ENCODE measurements around the gene UROC1. TPM values are rescaled to one million over a fixed set of nuclear protein-coding genes. Genes with fewer than 3 reads are reported as not detected.

The UROC1 gene
- total and polyA plus RNA-seq, 2 of the 4 experiments (the other 2 are of a cell fraction), result not detected

DNA sequence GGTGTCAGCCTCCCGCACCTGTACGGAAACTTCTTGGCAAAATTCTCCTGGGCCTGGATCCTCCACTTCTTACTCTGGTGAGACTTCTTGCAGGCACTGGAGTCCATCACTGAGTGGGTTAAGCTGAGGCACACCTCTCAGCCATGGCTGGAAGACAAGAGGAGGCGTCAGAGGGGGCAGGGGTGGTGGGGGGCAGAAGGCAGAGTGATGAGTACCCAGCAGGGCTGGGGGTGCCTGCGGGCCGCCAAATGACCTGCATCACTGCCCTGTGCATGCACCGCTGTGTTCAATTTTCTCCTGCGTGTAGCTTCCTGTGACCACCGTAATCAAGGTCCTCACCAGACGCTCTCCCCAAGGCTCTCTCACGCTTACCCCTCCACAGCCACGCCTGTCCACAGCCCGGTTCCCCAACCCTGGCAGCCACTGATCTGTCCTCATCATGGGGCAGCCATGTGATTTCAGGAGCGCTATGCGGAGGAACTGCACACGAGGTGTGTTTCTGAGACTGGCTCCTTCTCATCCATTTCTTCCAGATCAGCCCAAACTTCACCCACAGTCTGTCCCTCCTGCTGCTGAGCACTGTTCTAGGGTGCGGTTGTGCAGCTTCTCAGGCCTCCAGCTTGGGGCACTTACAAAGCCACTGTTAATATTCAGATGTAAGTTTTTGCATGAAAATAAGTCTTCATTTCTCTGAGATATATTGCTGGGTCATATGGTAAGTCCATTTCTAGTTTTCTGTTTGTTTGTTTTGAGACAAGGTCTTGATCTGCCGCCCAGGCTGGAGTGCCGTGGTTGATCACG lies 35.9 kb upstream of the UROC1 start:
- Histone ChIP-seq H3K9me3 (ENCODE audit: control insufficient read depth, insufficient read depth, low read length) (no peaks in the 10 kb centered on the region), H3K14ac (replicated peaks; ENCODE audit: low read depth, low read length) (no peak overlapping the region), H4K5ac (ENCODE audit: low read depth, low read length) (no peak overlapping the region), H3K4me3 (ENCODE audit: insufficient read depth, low read depth, low read length) (no peak overlapping the region), H3K36me3 (ENCODE audit: control insufficient read depth, insufficient read depth, low read length) (no peaks in the 10 kb centered on the region), H2AK9ac (replicated peaks; ENCODE audit: low read depth, low read length, poor library complexity) (no peak overlapping the region), H3K4ac (ENCODE audit: low read depth, low read length) (no peak overlapping the region), H3K9ac (ENCODE audit: low read depth, low read length) (no peak overlapping the region), H3K4me1 (ENCODE audit: control insufficient read depth, insufficient read depth, low read length) (no peaks in the 10 kb centered on the region), H3K9me1 (ENCODE audit: insufficient read depth, low read length) (no peaks in the 10 kb centered on the region), H2BK120ac (ENCODE audit: low read depth, low read length) (no peak overlapping the region), H2BK15ac (ENCODE audit: low read depth, low read length) (no peak overlapping the region), H4K8ac (ENCODE audit: low read depth in 2 of 2, low read length in 2 of 2) (no peak overlapping the region), H3K56ac (ENCODE audit: extremely low read depth, insufficient read depth, low read length) (no peak overlapping the region), H2AFZ (replicated peaks; ENCODE audit: low read length, poor library complexity) (no peak overlapping the region), H4K20me1 (ENCODE audit: insufficient read depth, low read length) (no peaks in the 10 kb centered on the region), H3K79me1 (ENCODE audit: low read depth in 1 of 2, low read length in 2 of 2) (no peaks in the 10 kb centered on the region), H2BK20ac (ENCODE audit: low read depth, low read length) (no peak overlapping the region), H3K4me2 (ENCODE audit: low read depth, low read length) (no peak overlapping the region), H3K18ac (ENCODE audit: low read depth, low read length) (no peak overlapping the region), H3K27ac (ENCODE audit: insufficient read depth, low read length) (no peak overlapping the region), H2BK5ac (ENCODE audit: low read depth, low read length, poor library complexity, severe bottlenecking) (no peak overlapping the region), H3K27me3 (ENCODE audit: control insufficient read depth, insufficient read depth, low read length) (peaks cover 14% of the 10 kb centered on the region; the same call in 1 of the 2 replicates), H3K23ac (ENCODE audit: low read depth, low read length) (no peak overlapping the region), H2AK5ac (ENCODE audit: low read depth, low read length) (no peak overlapping the region), H4K91ac (ENCODE audit: insufficient read depth, low read depth, low read length) (no peak overlapping the region)
- 81% methylated on average over 7 of the region's 19 CpGs; no CpG with 5 or more reads in 1 of the 2 experiments for WGBS, 2 experiments (ENCODE audit: extremely low coverage in 2 of 2, insufficient read length in 1 of 2)
- ChIA-PET POLR2A (ENCODE audit: unreplicated experiment) (no interaction called here), CTCF (interaction anchor here (0.6 kb wide), 1 partner anchor 40 kb away, joined by 3 read pairs; no protein-coding TSS in a partner anchor)
- DNase-seq, result no peak
- TF ChIP-seq, protein P1, sequence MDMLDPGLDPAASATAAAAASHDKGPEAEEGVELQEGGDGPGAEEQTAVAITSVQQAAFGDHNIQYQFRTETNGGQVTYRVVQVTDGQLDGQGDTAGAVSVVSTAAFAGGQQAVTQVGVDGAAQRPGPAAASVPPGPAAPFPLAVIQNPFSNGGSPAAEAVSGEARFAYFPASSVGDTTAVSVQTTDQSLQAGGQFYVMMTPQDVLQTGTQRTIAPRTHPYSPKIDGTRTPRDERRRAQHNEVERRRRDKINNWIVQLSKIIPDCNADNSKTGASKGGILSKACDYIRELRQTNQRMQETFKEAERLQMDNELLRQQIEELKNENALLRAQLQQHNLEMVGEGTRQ (IDR thresholded peaks at IDR 0.05; ENCODE audit: low read depth, low read length), result no peak
- TF ChIP-seq RFX5 (IDR thresholded peaks at IDR 0.05; ENCODE audit: low read depth, low read length) (no peak), CHD1 (IDR thresholded peaks at IDR 0.05; ENCODE audit: low read depth, low read length) (no peak), MXI1 (IDR thresholded peaks at IDR 0.05; ENCODE audit: borderline replicate concordance, low read depth, low read length) (no peak), RCOR1 (IDR thresholded peaks at IDR 0.05; ENCODE audit: insufficient replicate concordance, low read length) (no peak), MAFK (IDR thresholded peaks at IDR 0.05; ENCODE audit: low read depth, low read length) (no peak), NFE2L2 (IDR thresholded peaks at IDR 0.05; ENCODE audit: low read depth, low read length) (no peak), CEBPB (IDR thresholded peaks at IDR 0.05; ENCODE audit: low read depth, low read length) (no peak), BHLHE40 (IDR thresholded peaks at IDR 0.05; ENCODE audit: low read depth, low read length) (no peak), RAD21 (IDR thresholded peaks at IDR 0.05; ENCODE audit: low read length) (no peak), FOS (IDR thresholded peaks at IDR 0.05; ENCODE audit: low read depth, low read length) (no peak), MAZ (IDR thresholded peaks at IDR 0.05; ENCODE audit: borderline replicate concordance, low read depth, low read length) (no peak), SMC3 (IDR thresholded peaks at IDR 0.05; ENCODE audit: low read depth, low read length) (no peak)
- TF ChIP-seq, protein P2, sequence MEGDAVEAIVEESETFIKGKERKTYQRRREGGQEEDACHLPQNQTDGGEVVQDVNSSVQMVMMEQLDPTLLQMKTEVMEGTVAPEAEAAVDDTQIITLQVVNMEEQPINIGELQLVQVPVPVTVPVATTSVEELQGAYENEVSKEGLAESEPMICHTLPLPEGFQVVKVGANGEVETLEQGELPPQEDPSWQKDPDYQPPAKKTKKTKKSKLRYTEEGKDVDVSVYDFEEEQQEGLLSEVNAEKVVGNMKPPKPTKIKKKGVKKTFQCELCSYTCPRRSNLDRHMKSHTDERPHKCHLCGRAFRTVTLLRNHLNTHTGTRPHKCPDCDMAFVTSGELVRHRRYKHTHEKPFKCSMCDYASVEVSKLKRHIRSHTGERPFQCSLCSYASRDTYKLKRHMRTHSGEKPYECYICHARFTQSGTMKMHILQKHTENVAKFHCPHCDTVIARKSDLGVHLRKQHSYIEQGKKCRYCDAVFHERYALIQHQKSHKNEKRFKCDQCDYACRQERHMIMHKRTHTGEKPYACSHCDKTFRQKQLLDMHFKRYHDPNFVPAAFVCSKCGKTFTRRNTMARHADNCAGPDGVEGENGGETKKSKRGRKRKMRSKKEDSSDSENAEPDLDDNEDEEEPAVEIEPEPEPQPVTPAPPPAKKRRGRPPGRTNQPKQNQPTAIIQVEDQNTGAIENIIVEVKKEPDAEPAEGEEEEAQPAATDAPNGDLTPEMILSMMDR (conservative IDR thresholded peaks at IDR 0.05; ENCODE audit: low read depth, low read length), result no peak
- TF ChIP-seq, protein P3, sequence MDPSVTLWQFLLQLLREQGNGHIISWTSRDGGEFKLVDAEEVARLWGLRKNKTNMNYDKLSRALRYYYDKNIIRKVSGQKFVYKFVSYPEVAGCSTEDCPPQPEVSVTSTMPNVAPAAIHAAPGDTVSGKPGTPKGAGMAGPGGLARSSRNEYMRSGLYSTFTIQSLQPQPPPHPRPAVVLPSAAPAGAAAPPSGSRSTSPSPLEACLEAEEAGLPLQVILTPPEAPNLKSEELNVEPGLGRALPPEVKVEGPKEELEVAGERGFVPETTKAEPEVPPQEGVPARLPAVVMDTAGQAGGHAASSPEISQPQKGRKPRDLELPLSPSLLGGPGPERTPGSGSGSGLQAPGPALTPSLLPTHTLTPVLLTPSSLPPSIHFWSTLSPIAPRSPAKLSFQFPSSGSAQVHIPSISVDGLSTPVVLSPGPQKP (IDR thresholded peaks at IDR 0.05; ENCODE audit: borderline replicate concordance, low read depth, low read length), result no peak
- ATAC-seq (ENCODE audit: low read depth), result no peak
- no TSS peak for BruUV-seq (replicated peaks)
- dilution Hi-C loops (cut with HindIII; ENCODE audit: low sequenced_read_pairs, unreplicated experiment) (no loop called here), intact Hi-C loops (cut with micrococcal nuclease) (no loop called here), in situ Hi-C loops (cut with MboI; ENCODE audit: low sequenced_read_pairs) (no loop called here)
